ENCODE data around the gene RAB40C. TPM values are rescaled to one million over a fixed set of nuclear protein-coding genes. Genes with fewer than 3 reads are reported as not detected.
A peak's percentile ranks its signal among the peaks of the same experiment; 100 is the strongest.

Gene RAB40C
- total and polyA plus RNA-seq, 9 of the 15 experiments (the other 6 are each of a cell fraction or from before 2014, with no cell fraction given) = 0.17 to 23.4 (median 8.7) TPM

- TF ChIP-seq ZNF57 (CRISPR knock-in tag; IDR thresholded peaks at IDR 0.05) (no peak), MLX (CRISPR knock-in tag; conservative IDR thresholded peaks at IDR 0.05) (0 out of 4 replicates have a peak, but pooled peaks of 1 of the 2 experiments have one; percentile 44), TRIM25 (IDR thresholded peaks at IDR 0.05; ENCODE audit: borderline replicate concordance) (no peak), ZNF79 (CRISPR knock-in tag; IDR thresholded peaks at IDR 0.05; ENCODE audit: low read depth) (no peak), MGA (IDR thresholded peaks at IDR 0.05) (peak; percentile 92), CREM (IDR thresholded peaks at IDR 0.05; ENCODE audit: low read depth) (0 out of 2 replicates have a peak, but pooled peaks have one; percentile 9), MAZ (CRISPR knock-in tag; conservative IDR thresholded peaks at IDR 0.05 in 1 of 2, IDR thresholded peaks at IDR 0.05 in 1 of 2) (0 out of 4 replicates have a peak, but pooled peaks of 1 of the 2 experiments have one; percentile 54), NR3C1 (CRISPR knock-in tag; IDR thresholded peaks at IDR 0.05) (0 out of 2 replicates have a peak, but pooled peaks have one; percentile 67), ATF2 (CRISPR knock-in tag; IDR thresholded peaks at IDR 0.05) (0 out of 2 replicates have a peak, but pooled peaks have one; percentile 34)
These were observed 45.8 kb downstream of the RAB40C start (continued) for GRCh38 chr16:635573-636205.
